CD4-positive, alpha-beta T cell (primary cell): ENCODE measurements around the gene RNF213. TPM values are rescaled to one million over a fixed set of nuclear protein-coding genes. Genes with fewer than 3 reads are reported as not detected.

Source experiments
- ATAC-seq: fragments of 200-7000 bp; cut with Tn5 transposase; one replicate; pipeline ENCODE4 v1.10.0; 2022; ENCODE audit warnings: mild to moderate bottlenecking; ENCODE audit not compliant: poor library complexity
- CTCF ChIA-PET: fragments of 350-600 bp; sonication (Branson Sonifier 250); formaldehyde crosslinking; loops from one replicate; lab custom pipeline; 2021; ENCODE audit warnings: antibody characterized with exemption, inconsistent platforms; lab: Charles Lee
- POLR2A ChIA-PET: fragments of 350-600 bp; sonication (Branson Sonifier 250); formaldehyde crosslinking; loops from one replicate; lab custom pipeline; 2021; ENCODE audit warnings: antibody characterized with exemption, inconsistent platforms; lab: Charles Lee
- DNase-seq, 14 experiments: peaks; one replicate each; pipeline ENCODE4 v3.0.0-alpha.2; 2013 to 2020; ENCODE audit warnings: mixed read lengths in 2 of 14
- H3K27ac ChIP-seq, 2 donors: one replicate each; pipeline versions ENCODE4 v1.5.1 to v1.7.0; 2013; ENCODE audit warnings: low read length in 2 of 2, low read depth in 1 of 2, mild to moderate bottlenecking in 1 of 2
- H3K27me3 ChIP-seq, 2 experiments: 1 replicate in 1 of 2; 2 replicates in 1 of 2; pipeline versions ENCODE4 v1.6.1 to v1.7.0; 2013; ENCODE audit warnings: low read length in 2 of 2, control low read depth in 1 of 2, mild to moderate bottlenecking in 1 of 2, moderate library complexity in 1 of 2; ENCODE audit not compliant: insufficient read depth in 2 of 2, control insufficient read depth in 1 of 2
- H3K36me3 ChIP-seq: one replicate; pipeline ENCODE4 v1.6.1; 2013; ENCODE audit warnings: low read length, control low read depth; ENCODE audit not compliant: insufficient read depth
- H3K4me1 ChIP-seq: one replicate; pipeline ENCODE4 v1.6.1; 2013; ENCODE audit warnings: low read length, control low read depth; ENCODE audit not compliant: insufficient read depth
- H3K4me3 ChIP-seq: one replicate; pipeline ENCODE4 v1.5.1; 2013; ENCODE audit warnings: mild to moderate bottlenecking, low read length, moderate library complexity
- H3K9me3 ChIP-seq, 2 experiments: 1 replicate in 1 of 2; 2 replicates in 1 of 2; pipeline versions ENCODE4 v1.6.1 to v1.7.0; 2013; ENCODE audit warnings: low read length in 2 of 2, mild to moderate bottlenecking in 2 of 2, control low read depth in 1 of 2, moderate library complexity in 1 of 2; ENCODE audit not compliant: control insufficient read depth in 1 of 2, insufficient read depth in 1 of 2
- H3K27ac Mint-ChIP-seq: one replicate; pipeline ENCODE4 v1.8.0; 2020; ENCODE audit warnings: mixed read lengths
- H3K27me3 Mint-ChIP-seq: one replicate; pipeline ENCODE4 v1.8.0; 2021; ENCODE audit warnings: mixed read lengths
- H3K36me3 Mint-ChIP-seq: one replicate; pipeline ENCODE4 v1.8.0; 2021; ENCODE audit warnings: low read depth, mixed read lengths
- H3K4me1 Mint-ChIP-seq: one replicate; pipeline ENCODE4 v1.8.0; 2021; ENCODE audit warnings: low read depth, mixed read lengths
- H3K4me3 Mint-ChIP-seq: one replicate; pipeline ENCODE4 v1.8.0; 2020; ENCODE audit warnings: mild to moderate bottlenecking, mixed read lengths
- H3K9me3 Mint-ChIP-seq: one replicate; pipeline ENCODE4 v1.8.0; 2020; ENCODE audit warnings: mixed read lengths
- intact Hi-C, 2 experiments: fragments of 100-400 bp; cut with DNase I in 1 of 2; cut with micrococcal nuclease in 1 of 2; formaldehyde crosslinking; loops; one replicate each; pipeline versions ENCODE4 v1.15.1 to v1.9.0; 2023 to 2025; cut with DNase I, micrococcal nuclease
- total RNA-seq, 174 experiments: library from RNA in 2 of 174; stranded (reverse) in 2 of 174; gene quantifications; one replicate each; pipeline ENCODE4 v1.2.3 and lab custom pipeline; 2021 to 2026
- TF ChIP-seq, protein P1 (sequence below): fragments of 200-600 bp; IDR thresholded peaks from one replicate; pipeline ENCODE4 v1.8.0; 2022; ENCODE audit warnings: antibody characterized with exemption, mild to moderate bottlenecking

RNF213 gene
- total RNA-seq, 2 experiments from 2014 or later, result 290 to 312 TPM

DNA sequence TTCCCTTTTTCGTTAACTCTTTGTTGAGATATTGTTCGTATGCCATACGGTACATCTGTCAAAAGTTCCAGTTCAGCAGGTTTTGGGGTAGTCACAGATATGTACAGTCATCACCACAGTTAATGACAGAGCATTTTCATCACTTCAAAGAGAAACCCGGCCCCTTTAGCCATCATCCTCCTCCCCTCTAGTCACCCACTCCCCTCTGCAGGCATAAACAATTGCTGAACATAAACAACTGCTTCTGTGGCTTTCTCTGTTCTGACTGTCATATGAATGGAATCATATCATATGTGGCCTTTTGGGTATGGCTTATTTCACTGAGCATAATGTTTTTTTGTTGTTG is 59.3 kb downstream of the RNF213 start:
- ATAC-seq (no peak), DNase-seq (no peak)
- TF ChIP-seq, protein P1, sequence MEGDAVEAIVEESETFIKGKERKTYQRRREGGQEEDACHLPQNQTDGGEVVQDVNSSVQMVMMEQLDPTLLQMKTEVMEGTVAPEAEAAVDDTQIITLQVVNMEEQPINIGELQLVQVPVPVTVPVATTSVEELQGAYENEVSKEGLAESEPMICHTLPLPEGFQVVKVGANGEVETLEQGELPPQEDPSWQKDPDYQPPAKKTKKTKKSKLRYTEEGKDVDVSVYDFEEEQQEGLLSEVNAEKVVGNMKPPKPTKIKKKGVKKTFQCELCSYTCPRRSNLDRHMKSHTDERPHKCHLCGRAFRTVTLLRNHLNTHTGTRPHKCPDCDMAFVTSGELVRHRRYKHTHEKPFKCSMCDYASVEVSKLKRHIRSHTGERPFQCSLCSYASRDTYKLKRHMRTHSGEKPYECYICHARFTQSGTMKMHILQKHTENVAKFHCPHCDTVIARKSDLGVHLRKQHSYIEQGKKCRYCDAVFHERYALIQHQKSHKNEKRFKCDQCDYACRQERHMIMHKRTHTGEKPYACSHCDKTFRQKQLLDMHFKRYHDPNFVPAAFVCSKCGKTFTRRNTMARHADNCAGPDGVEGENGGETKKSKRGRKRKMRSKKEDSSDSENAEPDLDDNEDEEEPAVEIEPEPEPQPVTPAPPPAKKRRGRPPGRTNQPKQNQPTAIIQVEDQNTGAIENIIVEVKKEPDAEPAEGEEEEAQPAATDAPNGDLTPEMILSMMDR, result no peak
- no peaks in the 10 kb centered on the region for H3K4me1 Mint-ChIP-seq
- no peaks in the 10 kb centered on the region for H3K27me3 Mint-ChIP-seq
- ChIA-PET POLR2A (interaction anchor here (0.7 kb wide), 1 partner anchor 1245 kb away, joined by 3 read pairs; the partner anchor contains the start of gene ENGASE), CTCF (no interaction called here)
- Histone ChIP-seq H3K36me3 (peaks cover 89% of the 10 kb centered on the region), H3K9me3 (peaks cover 4 to 17% of the 10 kb centered on the region in 2 experiments), H3K27me3 (no peaks in the 10 kb centered on the region), H3K4me1 (no peaks in the 10 kb centered on the region), H3K4me3 (no peak overlapping the region), H3K27ac (no peak overlapping the region)
- no peak overlapping the region for H3K27ac Mint-ChIP-seq
- peaks cover 94% of the 10 kb centered on the region for H3K36me3 Mint-ChIP-seq
- no peak overlapping the region for H3K4me3 Mint-ChIP-seq
- intact Hi-C loops, result no loop called here
- peaks cover 5% of the 10 kb centered on the region for H3K9me3 Mint-ChIP-seq

GRCh38 chr17:80320496-80320895 is 59.8 kb downstream of the RNF213 start:
- H3K27me3 ChIP-seq, result no peaks in the 10 kb centered on the region
- no peak overlapping the region for H3K4me3 ChIP-seq
- no peak overlapping the region for H3K27ac Mint-ChIP-seq
- H3K27ac ChIP-seq, result no peak overlapping the region
- peaks cover 94% of the 10 kb centered on the region for H3K36me3 ChIP-seq
- intact Hi-C loops, result no loop called here
- DNase-seq, result peak in 1 of 14 experiments; percentile 26
- no peak overlapping the region for H3K4me3 Mint-ChIP-seq
- H3K4me1 ChIP-seq, result no peaks in the 10 kb centered on the region
- ChIA-PET CTCF (no interaction called here), POLR2A (interaction anchor here (0.7 kb wide), 1 partner anchor 1246 kb away, joined by 3 read pairs; the partner anchor contains the start of gene ENGASE)
- TF ChIP-seq, protein P1, result no peak
- H3K4me1 Mint-ChIP-seq, result no peaks in the 10 kb centered on the region
- peaks cover 5% of the 10 kb centered on the region for H3K9me3 Mint-ChIP-seq
- ATAC-seq, result no peak
- H3K27me3 Mint-ChIP-seq, result no peaks in the 10 kb centered on the region
- peaks cover 4 to 17% of the 10 kb centered on the region in 2 experiments for H3K9me3 ChIP-seq
- peaks cover 99% of the 10 kb centered on the region for H3K36me3 Mint-ChIP-seq

- intact Hi-C loops, result no loop called here
- Mint-ChIP-seq H3K27me3 (no peaks in the 10 kb centered on the region), H3K4me3 (no peak overlapping the region), H3K36me3 (peaks cover 100% of the 10 kb centered on the region), H3K4me1 (no peaks in the 10 kb centered on the region), H3K27ac (no peak overlapping the region), H3K9me3 (peaks cover 5% of the 10 kb centered on the region)
- Histone ChIP-seq H3K27ac (no peak overlapping the region), H3K4me1 (no peaks in the 10 kb centered on the region), H3K4me3 (no peak overlapping the region), H3K9me3 (peaks cover 4 to 17% of the 10 kb centered on the region in 2 experiments), H3K27me3 (no peaks in the 10 kb centered on the region), H3K36me3 (peaks cover 96% of the 10 kb centered on the region)
- ATAC-seq (no peak), DNase-seq (no peak)
- ChIA-PET CTCF (interaction anchor here (1.2 kb wide), 1 partner anchor 577 kb away, joined by 5 read pairs; no protein-coding TSS in a partner anchor), POLR2A (no interaction called here)
- TF ChIP-seq, protein P1, result no peak
Observed at GRCh38 chr17:80322864-80323263, 62.2 kb downstream of the RNF213 start.
